IPS DF 4.7 (cell line): ENCODE data around the gene HMCN1.

ENCODE experiments used
- DNase-seq: peaks from one replicate; pipeline ENCODE4 v3.0.0-alpha.2; 2013; ENCODE audit warnings: low spot score; ENCODE audit errors: extremely low read depth

The HMCN1 gene

DNA sequence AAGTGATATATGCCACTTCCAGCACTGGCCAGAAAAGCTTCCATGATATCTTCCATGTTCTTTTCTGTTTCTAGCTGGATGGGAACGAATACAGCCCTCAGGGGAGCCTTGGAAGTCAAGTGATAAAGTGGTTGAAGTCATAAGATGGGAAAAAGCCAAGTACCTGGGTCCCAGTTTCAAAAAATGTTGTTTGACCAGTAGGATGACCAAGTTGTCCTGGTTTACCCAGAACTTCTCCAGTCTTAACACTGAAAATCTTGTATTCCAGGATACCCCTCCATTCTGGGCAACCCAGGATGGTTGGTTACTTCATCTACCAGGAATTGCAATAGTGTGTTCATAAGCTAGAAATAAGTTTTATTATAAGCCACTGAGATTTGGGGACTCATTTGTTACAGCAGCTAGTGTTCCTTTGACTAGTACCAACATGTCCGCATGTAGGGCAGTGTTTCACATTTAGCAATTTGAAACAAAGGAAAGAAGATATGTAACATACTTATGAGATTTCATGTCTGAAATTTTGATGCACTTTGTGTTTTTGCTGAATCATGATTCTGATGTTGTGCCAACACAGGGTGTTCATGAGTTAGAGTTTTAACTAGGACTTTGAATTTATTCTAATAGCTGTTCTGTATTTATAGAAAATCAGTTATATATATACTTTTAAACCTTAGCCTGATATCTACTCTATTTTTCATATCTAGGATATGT lies 500.9 kb downstream of the HMCN1 start:
- DNase-seq = no peak

DNA sequence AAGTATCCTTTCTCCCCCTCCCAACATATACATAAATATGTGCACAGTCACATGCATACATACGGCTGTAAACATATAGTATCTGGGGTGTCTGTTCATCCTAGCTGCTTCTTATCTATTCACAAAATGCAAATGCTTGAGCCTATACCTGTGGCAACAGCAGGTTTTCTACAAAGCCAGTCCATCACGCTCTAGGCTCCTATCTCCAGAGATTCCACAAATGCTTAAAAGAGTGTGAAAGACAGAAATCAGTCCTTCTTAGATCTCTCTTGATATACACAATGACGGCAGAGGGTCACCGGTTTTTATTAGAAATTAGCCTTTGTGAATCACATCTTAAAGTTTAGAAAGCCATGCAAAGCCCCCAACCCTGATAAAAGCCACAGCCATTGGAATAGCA lies 501.5 kb downstream of the HMCN1 start:
- DNase-seq = no peak

DNA sequence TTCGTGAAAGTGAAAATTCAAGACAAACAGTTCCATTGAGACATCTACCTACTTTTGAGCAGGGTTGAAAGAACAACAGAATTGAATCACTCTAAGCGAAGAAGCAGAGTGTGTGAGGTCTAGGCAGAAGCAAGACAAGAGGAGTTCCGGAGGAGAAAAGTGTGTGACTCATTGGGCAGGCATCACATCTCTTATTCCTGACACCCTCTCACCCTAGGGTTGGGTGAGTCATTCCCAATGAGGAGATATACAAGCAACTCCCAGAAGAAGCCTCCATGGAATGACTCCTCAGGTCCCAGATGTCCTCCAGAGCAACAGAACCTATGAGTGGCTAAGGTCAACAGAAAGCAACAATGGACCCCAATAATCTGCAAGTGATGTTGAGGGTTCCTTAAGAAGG lies 502.7 kb downstream of the HMCN1 start:
- DNase-seq = no peak

DNA sequence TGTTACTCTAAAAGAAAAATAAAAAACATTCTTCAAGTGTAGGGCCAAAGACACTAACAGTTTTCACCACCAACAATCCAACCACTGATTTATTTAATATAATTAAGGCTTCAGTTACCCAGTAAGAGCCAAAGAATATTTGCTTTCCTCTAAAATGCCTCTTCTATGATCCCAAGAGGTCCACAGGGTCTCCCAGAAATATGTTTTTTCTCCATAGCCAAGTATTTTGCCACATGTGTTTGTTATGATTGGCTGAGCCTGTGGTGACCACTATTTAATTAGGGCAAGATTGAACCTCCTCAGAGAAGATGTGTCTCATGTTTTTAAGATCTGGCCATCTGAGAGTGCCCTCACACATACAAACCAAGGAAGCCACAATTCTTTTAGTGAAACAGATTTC lies 505.0 kb downstream of the HMCN1 start:
- DNase-seq = no peak

DNA sequence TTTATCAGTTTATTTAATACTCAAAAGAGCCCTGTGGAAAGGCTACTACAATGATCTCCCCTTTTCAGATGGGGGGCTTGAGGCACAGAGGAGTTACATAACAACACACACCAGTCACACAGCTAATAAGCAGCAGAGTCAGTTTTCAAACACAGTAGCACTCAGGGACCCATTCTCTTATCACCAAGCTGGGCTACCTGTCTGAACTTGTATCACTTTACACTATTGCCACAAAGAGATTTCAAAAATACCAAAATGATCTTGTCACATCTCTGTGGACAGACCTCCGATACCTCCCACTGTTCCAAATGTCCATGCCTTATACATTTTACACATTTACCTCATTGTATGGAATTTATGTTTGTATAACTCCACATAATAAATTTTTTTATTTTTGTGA lies 506.2 kb downstream of the HMCN1 start:
- DNase-seq = no peak
